Measurements from ENCODE around the gene CWF19L2. TPM values are rescaled to one million over a fixed set of nuclear protein-coding genes. Genes with fewer than 3 reads are reported as not detected.

Gene CWF19L2
- total RNA-seq, 4 donors from 2014 or later = 6.0 to 23.5 (median 14.8) TPM

DNA sequence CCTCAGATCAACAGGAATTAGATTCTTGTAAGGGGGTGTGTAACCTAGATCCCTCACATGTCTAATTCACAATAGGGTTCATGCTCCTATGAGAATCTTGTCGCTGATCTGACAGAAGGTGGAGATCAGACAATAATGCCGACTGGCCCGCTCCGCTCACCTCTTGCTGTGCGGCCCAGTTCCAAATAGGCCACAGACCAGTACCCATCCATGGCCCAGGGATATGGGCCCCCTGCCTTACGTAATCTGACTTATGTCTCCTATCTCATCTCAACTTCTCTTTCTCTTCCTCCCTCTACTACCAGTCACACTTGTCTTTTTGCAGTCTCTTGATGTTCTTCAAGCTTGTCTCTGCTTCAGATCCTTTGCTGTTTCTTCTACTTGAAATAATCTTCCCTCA lies 70.0 kb downstream of the CWF19L2 start:
- Histone ChIP-seq H3K27me3 (no peaks in the 10 kb centered on the region), H3K9me3 (no peaks in the 10 kb centered on the region), H3K4me3 (no peak overlapping the region), H3K4me1 (no peaks in the 10 kb centered on the region), H3K36me3 (peaks cover 0 to 28% (median 13%) of the 10 kb centered on the region in 4 donors), H3K27ac (no peak overlapping the region)
- intact Hi-C loops (cut with DNase I; ENCODE audit: low total_unique reads) = no loop called here
- in situ Hi-C loops (cut with MboI; ENCODE audit: low pct_ligation_motif_present in 1 of 4, low pct_unique_long_range_greater_than_20kb in 1 of 4, low sequenced_read_pairs in 3 of 4) = no loop called here
- no peak for DNase-seq
- WGBS, 2 donors (ENCODE audit: low coverage in 1 of 2) = 95 to 100% methylated on average over 1 to 6 of the region's 6 CpGs
- TF ChIP-seq POLR2AphosphoS5 (IDR thresholded peaks at IDR 0.05) (no peak), EP300 (IDR thresholded peaks at IDR 0.05; ENCODE audit: low read depth) (no peak), CTCF (IDR thresholded peaks at IDR 0.05) (no peak), POLR2A (IDR thresholded peaks at IDR 0.05) (no peak)

- intact Hi-C loops (cut with DNase I; ENCODE audit: low total_unique reads) = no loop called here
- H3K4me1 ChIP-seq = no peaks in the 10 kb centered on the region
- in situ Hi-C loops (cut with MboI; ENCODE audit: low pct_ligation_motif_present in 1 of 4, low pct_unique_long_range_greater_than_20kb in 1 of 4, low sequenced_read_pairs in 3 of 4) = no loop called here
- H3K27me3 ChIP-seq = no peaks in the 10 kb centered on the region
- no peak for DNase-seq
- no peaks in the 10 kb centered on the region for H3K9me3 ChIP-seq
- H3K27ac ChIP-seq = no peak overlapping the region
- no peak for TF ChIP-seq EP300 (IDR thresholded peaks at IDR 0.05; ENCODE audit: low read depth)
- TF ChIP-seq POLR2A (IDR thresholded peaks at IDR 0.05) = no peak
- TF ChIP-seq POLR2AphosphoS5 (IDR thresholded peaks at IDR 0.05) = no peak
- no peak for TF ChIP-seq CTCF (IDR thresholded peaks at IDR 0.05)
- WGBS, 2 donors (ENCODE audit: low coverage in 1 of 2) = 88 to 89% methylated on average over 3 of the region's 3 CpGs
- peaks cover 0 to 10% (median 3%) of the 10 kb centered on the region in 4 donors for H3K36me3 ChIP-seq
- no peak overlapping the region for H3K4me3 ChIP-seq
Observed at GRCh38 chr11:107385361-107385981, 72.2 kb downstream of the CWF19L2 start.

DNA sequence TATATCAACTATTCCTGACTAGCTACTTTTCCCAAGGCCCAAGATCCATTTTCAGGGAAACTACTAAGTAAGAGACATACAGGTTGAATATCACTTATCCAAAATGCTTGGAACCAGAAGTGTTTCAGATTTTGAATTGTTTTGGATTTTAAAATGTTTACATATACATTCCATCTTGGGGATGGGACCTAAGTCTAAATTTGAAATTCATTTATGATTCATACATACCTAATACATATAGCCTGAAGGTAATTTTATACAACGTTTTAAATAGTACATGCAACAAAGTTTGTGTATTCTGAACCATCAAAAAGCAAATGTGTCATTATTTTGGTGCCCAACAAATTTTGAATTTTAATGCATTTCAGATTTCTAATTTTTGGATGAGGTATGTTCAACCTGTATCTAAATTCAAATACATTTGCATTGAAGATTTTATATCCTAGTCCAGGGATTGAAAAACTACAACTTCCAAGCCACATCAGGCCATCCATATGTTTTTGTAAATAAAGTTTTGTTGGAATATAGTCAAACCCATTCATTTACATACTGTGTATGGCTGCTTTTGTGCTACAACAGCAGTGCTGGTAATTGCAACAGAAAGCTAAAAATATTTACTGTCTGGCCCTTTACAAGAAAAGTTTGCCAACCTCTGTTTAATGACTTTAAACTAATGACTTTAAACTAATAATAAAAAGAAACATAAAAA lies 73.3 kb downstream of the CWF19L2 start:
- H3K9me3 ChIP-seq = no peaks in the 10 kb centered on the region
- TF ChIP-seq EP300 (IDR thresholded peaks at IDR 0.05; ENCODE audit: low read depth) (no peak), POLR2A (IDR thresholded peaks at IDR 0.05) (no peak), CTCF (IDR thresholded peaks at IDR 0.05) (no peak), POLR2AphosphoS5 (IDR thresholded peaks at IDR 0.05) (no peak)
- 89 to 91% methylated on average over 1 of the region's 1 CpG for WGBS, 2 donors (ENCODE audit: low coverage in 1 of 2)
- in situ Hi-C loops (cut with MboI; ENCODE audit: low pct_ligation_motif_present in 1 of 4, low pct_unique_long_range_greater_than_20kb in 1 of 4, low sequenced_read_pairs in 3 of 4) = no loop called here
- H3K27ac ChIP-seq = no peak overlapping the region
- H3K36me3 ChIP-seq = no peaks in the 10 kb centered on the region
- no peak overlapping the region for H3K4me3 ChIP-seq
- intact Hi-C loops (cut with DNase I; ENCODE audit: low total_unique reads) = no loop called here
- H3K27me3 ChIP-seq = no peaks in the 10 kb centered on the region
- DNase-seq = no peak
- no peaks in the 10 kb centered on the region for H3K4me1 ChIP-seq

DNA sequence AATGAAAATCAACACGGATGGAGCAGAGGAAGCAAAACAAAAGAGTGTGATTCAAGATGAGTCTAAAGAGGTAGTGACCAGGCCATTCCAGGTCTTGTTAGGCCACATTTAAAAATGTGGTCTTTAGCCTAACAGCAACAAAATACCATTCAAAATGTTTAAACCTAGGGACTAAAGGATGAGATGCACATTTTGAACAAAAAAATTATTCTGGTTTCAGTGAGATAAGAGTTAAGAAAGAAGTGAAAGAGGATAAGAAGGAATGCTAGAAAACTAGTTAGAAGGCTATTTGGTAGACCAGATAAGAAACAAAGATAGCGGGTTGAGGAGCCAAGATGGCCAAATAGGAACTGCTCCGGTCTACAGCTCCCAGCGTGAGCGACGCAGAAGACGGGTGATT lies 85.2 kb downstream of the CWF19L2 start:
- Histone ChIP-seq H3K4me3 (no peak overlapping the region), H3K36me3 (no peaks in the 10 kb centered on the region), H3K27me3 (no peaks in the 10 kb centered on the region), H3K27ac (no peak overlapping the region), H3K9me3 (no peaks in the 10 kb centered on the region), H3K4me1 (no peaks in the 10 kb centered on the region)
- no peak for TF ChIP-seq POLR2A (IDR thresholded peaks at IDR 0.05)
- no peak for TF ChIP-seq POLR2AphosphoS5 (IDR thresholded peaks at IDR 0.05)
- TF ChIP-seq CTCF (IDR thresholded peaks at IDR 0.05) = no peak
- TF ChIP-seq EP300 (IDR thresholded peaks at IDR 0.05; ENCODE audit: low read depth) = no peak
- no peak for DNase-seq
- in situ Hi-C loops (cut with MboI; ENCODE audit: low pct_ligation_motif_present in 1 of 4, low pct_unique_long_range_greater_than_20kb in 1 of 4, low sequenced_read_pairs in 3 of 4) = no loop called here
- intact Hi-C loops (cut with DNase I; ENCODE audit: low total_unique reads) = no loop called here
- WGBS, 2 donors (ENCODE audit: low coverage in 1 of 2) = 91% methylated on average over 7 of the region's 7 CpGs; no CpG with 5 or more reads in 1 of the 2 donors

All from transverse colon (tissue), 4 donors.